BLaER1 treated with 17β-estradiol and CSF1 and Interleukin-3, amounts not matched to agents 10 nM and 100 nM (cell line): ENCODE data around the gene STK39.

Experiments
- H3K27ac ChIP-seq, 11 experiments: shearing (Covaris generic); formaldehyde crosslinking; 2 replicates each; pipeline ENCODE4 v1.8.1; 2022
- H3K27me3 ChIP-seq, 11 experiments: shearing (Covaris generic); formaldehyde crosslinking; 2 replicates each; pipeline ENCODE4 v1.8.1; 2022
- H3K36me3 ChIP-seq, 11 experiments: shearing (Covaris generic); formaldehyde crosslinking; 2 replicates each; pipeline ENCODE4 v1.8.1; 2022
- H3K4me1 ChIP-seq, 10 experiments: shearing (Covaris generic); formaldehyde crosslinking; 2 replicates each; pipeline ENCODE4 v1.8.1; 2022
- H3K4me2 ChIP-seq, 11 experiments: shearing (Covaris generic); formaldehyde crosslinking; 2 replicates each; pipeline ENCODE4 v1.8.1; 2022
- H3K4me3 ChIP-seq, 10 experiments: shearing (Covaris generic); formaldehyde crosslinking; 2 replicates each; pipeline ENCODE4 v1.8.1; 2022
- H3K9ac ChIP-seq, 11 experiments: shearing (Covaris generic); formaldehyde crosslinking; 2 replicates each; pipeline ENCODE4 v1.8.1; 2022
- H3K9me3 ChIP-seq, 11 experiments: shearing (Covaris generic); formaldehyde crosslinking; replicated peaks in 1 of 11; 2 replicates each; pipeline ENCODE4 v1.8.1; 2022
- H4K20me1 ChIP-seq, 11 experiments: shearing (Covaris generic); formaldehyde crosslinking; 2 replicates each; pipeline ENCODE4 v1.8.1; 2022
- Cebpa-rat ChIP-seq, 11 experiments: shearing (Covaris generic); IDR thresholded peaks; 2 replicates each; pipeline ENCODE4 v1.8.1; 2022

The STK39 gene

DNA sequence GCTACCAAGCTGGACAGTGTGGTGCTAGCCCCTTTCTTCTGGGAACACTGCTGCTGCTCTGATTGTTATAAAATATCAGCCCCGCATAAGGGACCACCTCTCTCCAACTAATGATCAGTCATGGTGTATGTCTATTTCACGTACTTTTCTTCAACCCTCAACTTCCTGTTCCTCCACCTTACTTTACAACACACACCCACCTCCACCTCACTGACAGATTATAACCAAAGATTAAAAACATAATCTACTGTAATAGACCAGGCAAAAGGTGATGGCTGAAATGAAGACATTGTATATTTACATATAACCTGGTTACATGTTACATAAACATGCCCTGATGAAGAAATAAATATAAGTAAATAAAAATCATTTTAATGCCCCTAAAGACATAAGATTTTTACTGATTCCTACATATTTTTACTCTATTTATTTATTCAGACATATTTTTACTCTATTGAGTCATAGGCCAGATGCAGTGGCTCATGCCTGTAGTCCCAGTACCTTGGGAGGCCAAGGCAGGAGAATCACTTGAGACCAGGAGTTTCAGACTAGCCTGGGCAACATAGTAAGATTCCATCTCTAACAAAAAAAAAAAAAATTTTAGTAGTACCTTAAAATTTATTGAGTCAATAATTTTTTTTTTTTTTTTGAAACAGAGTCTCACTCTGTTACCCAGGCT is 12.8 kb downstream of the STK39 start:
- Histone ChIP-seq H3K4me2 (no peak overlapping the region), H3K4me3 (no peak overlapping the region), H3K27me3 (no peaks in the 10 kb centered on the region), H3K9me3 (peaks cover 9 to 37% (median 27%) of the 10 kb centered on the region in 11 experiments; a peak in 21 of 22 replicates), H4K20me1 (peaks cover 0 to 3% (median 0%) of the 10 kb centered on the region in 11 experiments; a peak in 2 of 22 replicates), H3K27ac (no peak overlapping the region), H3K4me1 (peaks cover 0 to 7% (median 0%) of the 10 kb centered on the region in 10 experiments; a peak in 5 of 20 replicates), H3K9ac (no peak overlapping the region), H3K36me3 (peaks cover 9 to 78% (median 57%) of the 10 kb centered on the region in 11 experiments; a peak in 21 of 22 replicates)
- no peak for TF ChIP-seq Cebpa-rat (IDR thresholded peaks at IDR 0.05)

- peaks cover 9 to 30% (median 20%) of the 10 kb centered on the region in 11 experiments; a peak in 20 of 22 replicates for H3K9me3 ChIP-seq
- peaks cover 0 to 3% (median 0%) of the 10 kb centered on the region in 11 experiments; a peak in 2 of 22 replicates for H4K20me1 ChIP-seq
- no peak overlapping the region for H3K4me3 ChIP-seq
- no peak overlapping the region for H3K4me2 ChIP-seq
- peaks cover 0 to 7% (median 0%) of the 10 kb centered on the region in 10 experiments; a peak in 3 of 20 replicates for H3K4me1 ChIP-seq
- TF ChIP-seq Cebpa-rat (IDR thresholded peaks at IDR 0.05), result no peak
- H3K36me3 ChIP-seq, result peaks cover 9 to 74% (median 53%) of the 10 kb centered on the region in 11 experiments; a peak in 21 of 22 replicates
- H3K27ac ChIP-seq, result no peak overlapping the region
- H3K9ac ChIP-seq, result no peak overlapping the region
- H3K27me3 ChIP-seq, result no peaks in the 10 kb centered on the region
These were observed 13.5 kb downstream of the STK39 start for GRCh38 chr2:168233726-168234406.

- Histone ChIP-seq H3K4me2 (no peak overlapping the region), H3K9me3 (peaks cover 9 to 23% (median 13%) of the 10 kb centered on the region in 11 experiments; a peak in 19 of 22 replicates), H4K20me1 (peaks cover 0 to 6% (median 0%) of the 10 kb centered on the region in 11 experiments; a peak in 2 of 22 replicates), H3K4me1 (peaks cover 0 to 7% (median 0%) of the 10 kb centered on the region in 10 experiments; a peak in 3 of 20 replicates), H3K36me3 (peaks cover 9 to 73% (median 50%) of the 10 kb centered on the region in 11 experiments; a peak in 21 of 22 replicates), H3K4me3 (no peak overlapping the region), H3K27me3 (no peaks in the 10 kb centered on the region), H3K27ac (no peak overlapping the region), H3K9ac (no peak overlapping the region)
- no peak for TF ChIP-seq Cebpa-rat (IDR thresholded peaks at IDR 0.05)
These were observed 14.2 kb downstream of the STK39 start for GRCh38 chr2:168233166-168233565.

- H3K36me3 ChIP-seq, result peaks cover 9 to 72% (median 48%) of the 10 kb centered on the region in 11 experiments; a peak in 21 of 22 replicates
- H3K4me3 ChIP-seq, result no peak overlapping the region
- H3K9me3 ChIP-seq, result peaks cover 6 to 14% (median 9%) of the 10 kb centered on the region in 11 experiments; a peak in 15 of 22 replicates
- H3K9ac ChIP-seq, result no peak overlapping the region
- H3K4me2 ChIP-seq, result no peak overlapping the region
- no peaks in the 10 kb centered on the region for H3K4me1 ChIP-seq
- peaks cover 0 to 6% (median 0%) of the 10 kb centered on the region in 11 experiments; a peak in 2 of 22 replicates for H4K20me1 ChIP-seq
- H3K27ac ChIP-seq, result no peak overlapping the region
- no peaks in the 10 kb centered on the region for H3K27me3 ChIP-seq
- TF ChIP-seq Cebpa-rat (IDR thresholded peaks at IDR 0.05), result no peak
These were observed 15.7 kb downstream of the STK39 start for GRCh38 chr2:168231609-168232241.

DNA sequence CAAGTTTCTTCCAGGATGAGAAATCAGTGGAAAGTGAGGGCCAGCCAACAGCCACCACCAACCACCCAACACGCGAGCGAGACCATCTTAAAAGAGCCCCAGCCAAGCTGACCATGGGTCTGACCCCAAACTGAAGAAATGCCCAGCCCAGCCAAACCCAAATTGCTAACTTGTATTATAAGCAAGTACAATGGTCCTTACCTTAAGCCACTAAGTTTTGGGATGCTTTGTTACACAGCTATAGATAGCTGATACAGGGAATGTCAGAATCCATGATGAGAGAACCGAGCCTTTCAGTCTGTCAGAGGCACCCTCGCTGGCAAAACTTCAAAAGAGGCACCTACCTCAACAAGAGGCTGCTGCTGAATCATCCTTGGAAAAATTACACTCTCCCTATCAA is 17.0 kb downstream of the STK39 start:
- Histone ChIP-seq H3K4me1 (no peaks in the 10 kb centered on the region; a peak in 1 of 20 replicates), H3K27ac (no peak overlapping the region), H3K36me3 (peaks cover 9 to 77% (median 48%) of the 10 kb centered on the region in 11 experiments; a peak in 21 of 22 replicates), H3K27me3 (no peaks in the 10 kb centered on the region), H3K9me3 (peaks cover 6 to 14% (median 9%) of the 10 kb centered on the region in 11 experiments; a peak in 15 of 22 replicates), H4K20me1 (peaks cover 0 to 12% (median 0%) of the 10 kb centered on the region in 11 experiments; a peak in 4 of 22 replicates), H3K9ac (no peak overlapping the region), H3K4me3 (no peak overlapping the region), H3K4me2 (no peak overlapping the region)
- no peak for TF ChIP-seq Cebpa-rat (IDR thresholded peaks at IDR 0.05)

DNA sequence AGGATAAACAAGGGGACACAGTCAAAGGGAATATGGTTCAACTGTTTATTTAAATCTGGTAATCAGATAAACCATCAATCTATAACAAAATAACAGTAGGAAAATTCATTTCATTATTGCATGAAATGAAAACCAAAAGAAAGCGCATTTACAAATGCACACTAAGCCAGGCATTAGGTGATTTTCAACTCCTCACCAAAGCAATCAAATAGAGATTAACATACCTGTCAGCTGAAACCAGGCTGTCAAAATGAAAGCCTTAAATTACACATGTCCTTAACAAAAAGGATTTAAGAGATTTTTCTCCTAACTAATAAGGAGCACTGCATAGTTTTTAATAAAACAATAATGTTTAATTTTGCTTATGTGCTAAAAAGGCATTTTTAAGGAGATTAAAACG is 23.0 kb downstream of the STK39 start:
- Histone ChIP-seq H4K20me1 (peaks cover 0 to 12% (median 0%) of the 10 kb centered on the region in 11 experiments; a peak in 4 of 22 replicates), H3K4me1 (peaks cover 0 to 41% (median 12%) of the 10 kb centered on the region in 10 experiments; a peak in 15 of 20 replicates), H3K4me2 (peak overlapping the region in 3 of 11 experiments; percentile 12 to 31 (median 16); a peak in 3 of 22 replicates), H3K9me3 (peaks cover 0 to 8% (median 0%) of the 10 kb centered on the region in 11 experiments; a peak in 1 of 22 replicates), H3K27me3 (no peaks in the 10 kb centered on the region), H3K9ac (no peak overlapping the region), H3K36me3 (peaks cover 0 to 61% (median 34%) of the 10 kb centered on the region in 11 experiments; a peak in 14 of 22 replicates), H3K27ac (no peak overlapping the region; a peak in 1 of 22 replicates), H3K4me3 (no peak overlapping the region)
- TF ChIP-seq Cebpa-rat (IDR thresholded peaks at IDR 0.05), result no peak

DNA sequence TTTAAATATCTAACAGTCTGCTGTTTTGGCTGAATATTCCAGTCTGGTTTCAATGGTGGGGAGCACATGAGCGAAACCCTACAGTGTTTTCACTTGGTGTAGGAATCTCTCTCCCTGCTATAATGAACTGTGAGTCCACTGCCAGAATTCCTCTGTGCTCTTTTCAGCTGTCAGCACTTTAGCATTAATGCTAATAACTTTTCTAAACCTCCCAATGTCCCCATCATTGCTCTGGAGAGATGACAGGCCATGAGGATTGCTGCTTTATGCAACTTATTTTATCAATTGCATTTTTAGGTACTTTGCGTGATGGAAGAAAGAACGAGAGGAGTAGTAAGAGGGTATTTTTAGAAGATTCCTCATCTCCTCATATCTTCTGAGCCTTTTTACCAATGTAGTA is 25.3 kb downstream of the STK39 start:
- Histone ChIP-seq H3K9me3 (peaks cover 0 to 9% (median 3%) of the 10 kb centered on the region in 11 experiments; a peak in 4 of 22 replicates), H4K20me1 (peaks cover 0 to 7% (median 0%) of the 10 kb centered on the region in 11 experiments; a peak in 3 of 22 replicates), H3K9ac (no peak overlapping the region), H3K27ac (no peak overlapping the region; a peak in 1 of 22 replicates), H3K4me3 (no peak overlapping the region), H3K27me3 (no peaks in the 10 kb centered on the region), H3K4me1 (peaks cover 6 to 43% (median 15%) of the 10 kb centered on the region in 10 experiments; a peak in 19 of 20 replicates), H3K36me3 (peaks cover 0 to 59% (median 24%) of the 10 kb centered on the region in 11 experiments; a peak in 14 of 22 replicates), H3K4me2 (peak overlapping the region in 1 of 11 experiments; percentile 64; a peak in 3 of 22 replicates)
- TF ChIP-seq Cebpa-rat (IDR thresholded peaks at IDR 0.05), result no peak
